Amniotic epithelial cell (primary cell): ENCODE results near the gene CHD2.
A peak's percentile ranks its signal among the peaks of the same experiment; 100 is the strongest.

Experiments
- DNase-seq: peaks from one replicate; pipeline ENCODE4 v3.0.0-alpha.2; 2010; ENCODE audit warnings: low read depth

Gene CHD2

DNA sequence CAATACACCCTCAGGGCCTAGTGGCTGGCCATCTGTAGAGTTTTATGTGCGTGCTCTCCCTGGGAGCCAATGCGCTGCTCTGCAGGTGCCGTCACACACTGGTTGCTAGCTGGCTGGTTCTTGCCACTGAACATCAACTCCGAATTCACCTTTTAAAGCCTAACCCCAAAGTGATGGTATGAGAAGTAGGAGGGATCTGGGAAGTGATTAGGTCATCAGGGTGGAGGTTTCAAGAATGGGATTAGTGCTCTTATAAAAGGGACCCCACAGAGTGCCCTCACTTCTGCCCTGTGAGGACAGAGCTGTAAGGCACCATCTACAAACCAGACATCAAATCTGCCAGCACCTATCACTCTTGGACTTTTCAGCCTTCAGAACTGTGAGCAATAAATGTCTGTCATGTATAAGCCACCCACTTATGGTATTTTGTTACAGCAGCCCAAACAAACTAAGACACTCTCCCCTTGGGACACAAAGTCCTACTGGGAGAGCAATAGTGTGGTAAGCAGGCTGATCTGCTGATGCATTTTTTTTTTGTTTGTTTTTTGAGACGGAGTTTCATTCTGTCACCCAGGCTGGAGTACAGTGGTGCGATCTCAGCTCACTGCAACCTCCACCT lies 168.6 kb downstream of the CHD2 start:
- DNase-seq: no peak

DNA sequence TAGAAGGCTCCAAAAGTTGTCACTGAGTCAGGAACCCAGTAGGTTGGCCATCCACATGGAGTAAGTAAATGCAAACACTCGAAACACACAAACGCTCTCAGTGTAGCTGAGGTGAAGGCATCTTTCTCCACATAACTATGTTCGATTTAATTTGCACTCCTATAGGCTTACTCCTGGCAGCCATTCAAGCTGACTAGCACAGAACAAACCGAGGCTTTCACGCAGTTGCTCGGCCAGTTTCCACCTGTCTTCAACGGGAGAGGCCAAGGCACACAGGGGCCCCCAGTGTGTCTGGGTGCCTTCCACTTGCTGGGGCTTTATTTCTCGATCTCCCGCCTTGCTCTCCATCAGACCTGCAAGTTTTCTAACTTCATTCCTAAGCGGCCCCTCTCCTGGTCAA lies 170.0 kb downstream of the CHD2 start:
- no peak for DNase-seq

GRCh38 chr15:93070551-93071296 lies 170.6 kb downstream of the CHD2 start:
- DNase-seq: no peak

GRCh38 chr15:93071469-93071936 lies 171.4 kb downstream of the CHD2 start:
- DNase-seq: no peak

- DNase-seq: no peak
Measured at GRCh38 chr15:93072011-93072410, 171.9 kb downstream of the CHD2 start.

GRCh38 chr15:93072411-93073394 lies 172.6 kb downstream of the CHD2 start:
- peak; percentile 41 for DNase-seq

GRCh38 chr15:93073465-93073952 lies 173.4 kb downstream of the CHD2 start:
- no peak for DNase-seq

GRCh38 chr15:93074599-93074998 lies 174.5 kb downstream of the CHD2 start:
- DNase-seq: no peak

DNA sequence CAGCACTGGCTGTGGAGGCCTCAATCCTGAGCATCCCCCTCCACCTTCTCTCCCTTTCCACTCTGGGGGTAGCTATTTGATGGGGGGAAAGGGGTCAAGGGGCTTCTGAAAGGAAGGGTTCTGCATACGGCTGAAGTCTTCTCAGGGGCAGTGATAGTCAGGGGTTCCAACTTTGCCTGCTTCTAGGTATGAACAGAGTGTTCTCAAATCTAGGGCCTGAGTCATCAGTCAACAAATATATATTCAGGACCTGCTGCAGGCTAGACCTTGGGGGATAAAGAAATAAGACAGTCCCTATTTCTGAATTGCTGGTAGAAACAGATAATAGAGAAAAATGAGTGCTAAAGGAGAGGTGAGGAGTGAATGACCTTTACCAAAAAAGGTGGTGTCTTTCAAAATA lies 176.1 kb downstream of the CHD2 start:
- no peak for DNase-seq

GRCh38 chr15:93076875-93077274 lies 176.8 kb downstream of the CHD2 start:
- no peak for DNase-seq
